Psoas muscle (tissue), 8 donors: Measurements from ENCODE around the gene WDR4. TPM values are rescaled to one million over a fixed set of nuclear protein-coding genes. Genes with fewer than 3 reads are reported as not detected.

Source experiments
- ATAC-seq, 4 donors: fragments of 200-7000 bp; cut with Tn5 transposase; one replicate each; pipeline ENCODE4 v1.9.1; 2020; ENCODE audit warnings: moderate library complexity in 3 of 4, mild to moderate bottlenecking in 2 of 4
- DNase-seq, 2 donors: peaks; one replicate each; pipeline ENCODE4 v3.0.0-alpha.2; 2020
- H3K27ac ChIP-seq: fragments of 200-600 bp; one replicate; pipeline ENCODE4 v1.8.0; 2022
- H3K27me3 ChIP-seq, 3 donors: fragments of 200-600 bp in 1 of 3; one replicate each; pipeline versions ENCODE4 v1.6.1 to v1.8.0; 2013 to 2022; ENCODE audit warnings: low read length in 2 of 3, mild to moderate bottlenecking in 2 of 3, moderate library complexity in 1 of 3; ENCODE audit not compliant: insufficient read depth in 3 of 3
- H3K36me3 ChIP-seq, 2 donors: fragments of 200-600 bp in 1 of 2; one replicate each; pipeline versions ENCODE4 v1.6.1 to v1.8.0; 2013 to 2022; ENCODE audit warnings: low read depth in 1 of 2, mild to moderate bottlenecking in 1 of 2, moderate library complexity in 1 of 2; ENCODE audit not compliant: insufficient read depth in 1 of 2
- H3K4me1 ChIP-seq: fragments of 200-600 bp; one replicate; pipeline ENCODE4 v1.8.0; 2022
- H3K4me3 ChIP-seq: fragments of 200-600 bp; one replicate; pipeline ENCODE4 v1.8.0; 2022; ENCODE audit warnings: mild to moderate bottlenecking
- H3K9me3 ChIP-seq: fragments of 200-600 bp; one replicate; pipeline ENCODE4 v1.8.0; 2022
- WGBS, 3 donors: extraction: QIAGEN DNeasy Blood & Tissue Kit; methylation state at CpG; one replicate each; pipeline versions ENCODE4 v1.1.6 to v1.1.7; 2013; 5-methylcytosine and 5-hydroxymethylcytosine counted together
- intact Hi-C, 2 donors: fragments of 100-400 bp; cut with DNase I; formaldehyde crosslinking; loops; one replicate each; pipeline versions ENCODE4 v1.11.0 to v1.14.2; 2022
- polyA plus RNA-seq, 3 donors: library from polyadenylated mRNA; stranded (reverse); fragments of 200-250 nt; gene quantifications; one replicate each; pipeline ENCODE4 v1.2.3, GENCODE V29; 2013
- total RNA-seq, 4 donors: library from RNA; stranded (reverse); fragmentation: NEBNext Ultra II Directional in 2 of 4; extraction: Animal tissue kit (Norgen Biotek cat#: 25700) in 2 of 4; gene quantifications; one replicate each; pipeline versions ENCODE4 v1.2.1 to v1.2.4, GENCODE V29; 2021 to 2023
- TF ChIP-seq, protein P1 (sequence below): fragments of 200-600 bp; IDR thresholded peaks from one replicate; pipeline ENCODE4 v1.8.0; 2022; ENCODE audit warnings: antibody characterized with exemption
- donor health status: healthy with polysubstance abuse.
- donor health status: DM: no; HTN: no; CAD: no; lungs with moderate emphysema.
- donor health status: Bipolar disorder and iron deficiency.
- donor health status: healthy.
- donor health status: DM: yes; HTN: yes; CAD: no.
- donor health status: DM: no; HTN: no; CAD: no.
- donor health status: DM: no; HTN: no; CAD: no.
- donor health status: DM: yes; HTN: yes; CAD: no.

WDR4 gene
- total and polyA plus RNA-seq, 7 donors: 4.8 to 40.2 (median 11.1) TPM

GRCh38 chr21:42860345-42860744 is 19.0 kb downstream of the WDR4 start:
- Histone ChIP-seq H3K36me3 (peaks cover 0 to 75% of the 10 kb centered on the region in 2 donors), H3K4me1 (no peaks in the 10 kb centered on the region), H3K9me3 (no peaks in the 10 kb centered on the region), H3K27me3 (no peaks in the 10 kb centered on the region), H3K27ac (no peak overlapping the region), H3K4me3 (no peak overlapping the region)
- 92 to 98% (median 95%) methylated on average over 17 of the region's 17 CpGs for WGBS, 3 donors
- DNase-seq (no peak), ATAC-seq (no peak)
- TF ChIP-seq, protein P1, sequence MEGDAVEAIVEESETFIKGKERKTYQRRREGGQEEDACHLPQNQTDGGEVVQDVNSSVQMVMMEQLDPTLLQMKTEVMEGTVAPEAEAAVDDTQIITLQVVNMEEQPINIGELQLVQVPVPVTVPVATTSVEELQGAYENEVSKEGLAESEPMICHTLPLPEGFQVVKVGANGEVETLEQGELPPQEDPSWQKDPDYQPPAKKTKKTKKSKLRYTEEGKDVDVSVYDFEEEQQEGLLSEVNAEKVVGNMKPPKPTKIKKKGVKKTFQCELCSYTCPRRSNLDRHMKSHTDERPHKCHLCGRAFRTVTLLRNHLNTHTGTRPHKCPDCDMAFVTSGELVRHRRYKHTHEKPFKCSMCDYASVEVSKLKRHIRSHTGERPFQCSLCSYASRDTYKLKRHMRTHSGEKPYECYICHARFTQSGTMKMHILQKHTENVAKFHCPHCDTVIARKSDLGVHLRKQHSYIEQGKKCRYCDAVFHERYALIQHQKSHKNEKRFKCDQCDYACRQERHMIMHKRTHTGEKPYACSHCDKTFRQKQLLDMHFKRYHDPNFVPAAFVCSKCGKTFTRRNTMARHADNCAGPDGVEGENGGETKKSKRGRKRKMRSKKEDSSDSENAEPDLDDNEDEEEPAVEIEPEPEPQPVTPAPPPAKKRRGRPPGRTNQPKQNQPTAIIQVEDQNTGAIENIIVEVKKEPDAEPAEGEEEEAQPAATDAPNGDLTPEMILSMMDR: no peak
- intact Hi-C loops: loop anchor here in 1 of 2 donors (10.0 kb wide), 1 partner anchor 54 kb away; no protein-coding TSS in a partner anchor

DNA sequence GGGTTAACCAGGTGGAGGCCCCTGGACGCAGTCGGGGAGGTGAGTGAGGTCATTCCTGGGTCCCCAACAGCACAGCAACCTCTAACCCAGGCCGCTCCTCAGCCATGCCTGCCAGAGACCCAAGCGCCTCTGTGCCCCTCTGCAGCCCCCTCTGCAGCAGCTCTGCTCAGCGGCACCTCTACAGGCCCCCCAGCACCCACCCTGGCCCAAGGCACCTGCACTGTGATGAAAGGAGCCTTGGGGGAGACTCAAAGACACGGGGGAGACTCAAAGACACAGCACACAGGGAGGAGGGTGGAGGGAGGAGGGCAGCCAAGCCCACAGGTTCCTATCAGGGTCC is 19.5 kb downstream of the WDR4 start:
- TF ChIP-seq, protein P1: no peak
- intact Hi-C loops: loop anchor here in 1 of 2 donors (10.0 kb wide), 1 partner anchor 55 kb away; no protein-coding TSS in a partner anchor
- no peaks in the 10 kb centered on the region for H3K4me1 ChIP-seq
- no peaks in the 10 kb centered on the region for H3K9me3 ChIP-seq
- WGBS, 3 donors: 96 to 100% (median 98%) methylated on average over 6 of the region's 6 CpGs
- ATAC-seq (no peak), DNase-seq (no peak)
- no peaks in the 10 kb centered on the region for H3K27me3 ChIP-seq
- H3K4me3 ChIP-seq: no peak overlapping the region
- H3K36me3 ChIP-seq: peaks cover 0 to 80% of the 10 kb centered on the region in 2 donors
- no peak overlapping the region for H3K27ac ChIP-seq

DNA sequence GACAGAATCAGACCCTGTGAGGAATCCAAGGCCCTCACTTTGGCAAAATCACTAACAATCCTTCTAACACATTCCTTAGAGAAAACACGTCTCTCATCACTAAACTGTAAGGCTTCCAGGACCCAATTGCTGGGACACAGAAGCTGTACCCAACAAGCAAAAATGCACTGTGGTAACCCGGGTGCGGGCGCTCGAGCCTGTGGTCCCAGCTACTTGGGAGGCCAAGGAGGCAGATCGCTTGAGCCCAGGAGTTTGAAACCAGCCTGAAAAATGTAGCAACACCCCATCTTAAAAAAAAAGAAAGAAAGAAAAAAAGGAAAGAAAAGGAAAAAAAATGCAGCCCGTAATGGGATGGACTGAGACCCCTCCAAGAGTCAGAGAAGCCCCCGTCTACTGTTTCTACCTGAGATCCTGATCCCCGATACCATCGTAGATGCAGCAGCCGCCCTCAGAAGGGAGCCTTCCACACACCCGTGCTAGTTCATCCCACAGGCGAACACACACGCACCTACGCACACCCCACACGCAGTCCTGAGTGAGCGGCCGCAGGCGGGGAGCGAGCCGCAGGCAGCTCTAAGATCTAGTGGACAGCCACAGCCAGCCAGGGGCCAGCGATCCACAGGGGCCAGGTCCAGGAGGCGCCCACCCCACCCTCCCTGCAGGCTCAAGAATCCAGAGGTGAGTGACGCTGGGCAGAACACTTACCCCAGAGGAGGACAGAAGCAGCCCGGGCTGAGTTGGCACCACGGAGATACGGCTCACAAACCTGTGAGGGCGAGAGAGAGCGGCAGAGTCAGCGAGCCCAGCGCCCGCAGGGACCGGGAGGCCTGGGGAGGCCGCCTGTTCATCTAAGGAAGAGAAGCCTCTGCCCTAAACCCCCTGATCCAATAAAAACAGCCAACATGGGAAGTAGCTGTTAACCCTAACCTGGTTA is 20.1 kb downstream of the WDR4 start:
- Histone ChIP-seq H3K27me3 (no peaks in the 10 kb centered on the region), H3K4me3 (no peak overlapping the region), H3K27ac (no peak overlapping the region), H3K9me3 (no peaks in the 10 kb centered on the region), H3K36me3 (peaks cover 0 to 86% of the 10 kb centered on the region in 2 donors), H3K4me1 (no peaks in the 10 kb centered on the region)
- DNase-seq: no peak
- WGBS, 3 donors: 94 to 95% (median 94%) methylated on average over 34 of the region's 34 CpGs
- ATAC-seq: no peak
- intact Hi-C loops: no loop called here
- TF ChIP-seq, protein P1: no peak

GRCh38 chr21:42858185-42858847 is 21.0 kb downstream of the WDR4 start:
- WGBS, 3 donors: 70 to 78% (median 74%) methylated on average over 19 of the region's 19 CpGs
- H3K9me3 ChIP-seq: no peaks in the 10 kb centered on the region
- no peak overlapping the region for H3K27ac ChIP-seq
- peaks cover 3 to 93% of the 10 kb centered on the region in 2 donors for H3K36me3 ChIP-seq
- intact Hi-C loops: no loop called here
- H3K4me1 ChIP-seq: no peaks in the 10 kb centered on the region
- no peak overlapping the region for H3K4me3 ChIP-seq
- TF ChIP-seq, protein P1: no peak
- DNase-seq: no peak
- H3K27me3 ChIP-seq: no peaks in the 10 kb centered on the region
- ATAC-seq: no peak
